ENCODE data around the gene CARD6. TPM values are rescaled to one million over a fixed set of nuclear protein-coding genes. Genes with fewer than 3 reads are reported as not detected.

CARD6 gene
- total and polyA plus RNA-seq, 9 of the 15 experiments (the other 6 are each of a cell fraction or from before 2014, with no cell fraction given) = 3.5 to 8.3 (median 5.9) TPM

- Histone ChIP-seq H2AFZ (ENCODE audit: low read depth, low read length) (no peak overlapping the region), H3K4me3 (no peak overlapping the region), H3K79me2 (ENCODE audit: control insufficient read depth, insufficient read depth, low read length) (peaks cover 48% of the 10 kb centered on the region), H3K9ac (ENCODE audit: insufficient read depth in 1 of 2, low read depth in 2 of 2, low read length in 2 of 2) (no peak overlapping the region), H3K27me3 (ENCODE audit: control insufficient read depth in 2 of 2, insufficient read depth in 2 of 2, low read length in 2 of 2) (no peaks in the 10 kb centered on the region), H3K4me2 (ENCODE audit: insufficient read depth, low read length) (no peak overlapping the region), H4K20me1 (replicated peaks; ENCODE audit: control insufficient read depth, insufficient read depth, low read length) (peaks cover 62% of the 10 kb centered on the region), H3K9me3 (replicated peaks; ENCODE audit: control insufficient read depth, insufficient read depth, low read depth, low read length) (no peaks in the 10 kb centered on the region), H3K9me1 (ENCODE audit: control insufficient read depth, insufficient read depth, low read length) (peaks cover 5% of the 10 kb centered on the region), H3K4me1 (replicated peaks in 1 of 2; ENCODE audit: control insufficient read depth in 2 of 2, insufficient read depth in 2 of 2, low read length in 2 of 2) (peaks cover 6 to 25% of the 10 kb centered on the region in 2 experiments; a peak in 4 of 5 replicates), H3K36me3 (ENCODE audit: control insufficient read depth, insufficient read depth, low read length) (peaks cover 77% of the 10 kb centered on the region), H3K27ac (ENCODE audit: extremely low read depth, low read depth, low read length) (peak overlapping the region; percentile 9; the same call in 1 of the 3 replicates)
- 59% methylated on average over 3 of the region's 3 CpGs for WGBS (ENCODE audit: insufficient coverage, low coverage, missing lambda C conversion rate)
- intact Hi-C loops (cut with micrococcal nuclease) = no loop called here
- BruUV-seq (replicated peaks) = no TSS peak
- in situ Hi-C loops (cut with MboI) = no loop called here
- DNase-seq (ENCODE audit: extremely low read depth in 1 of 4, low spot score in 3 of 4) (no peak), FAIRE-seq (no peak), ATAC-seq (peak; percentile 11; the same call in 2 of the 3 replicates)
- POLR2A ChIA-PET = interaction anchor here (1.7 to 13.0 kb wide), 4 partner anchors 13 to 25 kb away, joined by 6 to 121 read pairs (median 50); partner anchors contain the start of gene CARD6
- CTCF ChIA-PET (ENCODE audit: low intra/inter-chr PET ratio) = no interaction called here
- TF ChIP-seq HDGF (IDR thresholded peaks at IDR 0.05) = no peak
- no peak for TF ChIP-seq ZNF785 (CRISPR knock-in tag; IDR thresholded peaks at IDR 0.05)
- no peak for TF ChIP-seq ZNF165 (CRISPR knock-in tag; IDR thresholded peaks at IDR 0.05; ENCODE audit: borderline replicate concordance)
- no peak for TF ChIP-seq MEIS2 (IDR thresholded peaks at IDR 0.05; ENCODE audit: partially characterized antibody)
- 0 out of 2 replicates have a peak, but pooled peaks have one; percentile 18 for TF ChIP-seq PML (IDR thresholded peaks at IDR 0.05; ENCODE audit: low read length)
- peak; percentile 64; the same call in 1 of the 2 replicates for TF ChIP-seq POLR2AphosphoS5 (IDR thresholded peaks at IDR 0.05; ENCODE audit: control insufficient read depth, insufficient read depth, low read depth, low read length)
- TF ChIP-seq EWSR1 (IDR thresholded peaks at IDR 0.05; ENCODE audit: borderline replicate concordance, low read depth, partially characterized antibody) = peak; percentile 86
- peak; percentile 10; the same call in 1 of the 2 replicates for TF ChIP-seq DEAF1 (CRISPR knock-in tag; IDR thresholded peaks at IDR 0.05)
- TF ChIP-seq POLR2G (IDR thresholded peaks at IDR 0.05; ENCODE audit: low read depth, low read length) = peak; percentile 63
- TF ChIP-seq TEAD1 (CRISPR knock-in tag; IDR thresholded peaks at IDR 0.05) = peak in 1 of 2 experiments; percentile 25; a peak in 2 of 4 replicates
- TF ChIP-seq MYNN (IDR thresholded peaks at IDR 0.05) = peak; percentile 17; the same call in 1 of the 2 replicates
- no peak for TF ChIP-seq MYNN (CRISPR knock-in tag; IDR thresholded peaks at IDR 0.05)
- peak; percentile 25 for TF ChIP-seq ZBTB8A (IDR thresholded peaks at IDR 0.05; ENCODE audit: partially characterized antibody)
- TF ChIP-seq RBM22 (IDR thresholded peaks at IDR 0.05; ENCODE audit: low read depth, low read length, poor library complexity, severe bottlenecking) = peak; percentile 25
- TF ChIP-seq NCOA2 (IDR thresholded peaks at IDR 0.05; ENCODE audit: partially characterized antibody in 2 of 2) = peak in 1 of 2 experiments; percentile 6
- TF ChIP-seq POLR2B (IDR thresholded peaks at IDR 0.05; ENCODE audit: low read depth, partially characterized antibody) = peak; percentile 10
- peak; percentile 14 for TF ChIP-seq ZNF146 (CRISPR knock-in tag; IDR thresholded peaks at IDR 0.05; ENCODE audit: unreplicated experiment)
- 0 out of 2 replicates have a peak, but pooled peaks have one; percentile 29 for TF ChIP-seq NFXL1 (CRISPR knock-in tag; IDR thresholded peaks at IDR 0.05)
- TF ChIP-seq SAFB2 (IDR thresholded peaks at IDR 0.05; ENCODE audit: borderline replicate concordance, low read depth, low read length, severe bottlenecking) = no peak
- TF ChIP-seq ZNF717 (CRISPR knock-in tag; IDR thresholded peaks at IDR 0.05) = 0 out of 2 replicates have a peak, but pooled peaks have one; percentile 39
- TF ChIP-seq RFX5 (IDR thresholded peaks at IDR 0.05; ENCODE audit: low read depth, low read length) = no peak
- TF ChIP-seq RBFOX2 (IDR thresholded peaks at IDR 0.05; ENCODE audit: low read depth, low read length) = peak; percentile 68
- peak; percentile 15; the same call in 1 of the 2 replicates for TF ChIP-seq ILF3 (IDR thresholded peaks at IDR 0.05; ENCODE audit: borderline replicate concordance)
Observed at GRCh38 chr5:40828021-40828631, 13.0 kb upstream of the CARD6 start.
